ENCODE results near the gene C17orf107. TPM values are rescaled to one million over a fixed set of nuclear protein-coding genes. Genes with fewer than 3 reads are reported as not detected.

The C17orf107 gene
- polyA plus RNA-seq, 1 of the 3 experiments (the other 2 are of a cell fraction) = 0.44 TPM

DNA sequence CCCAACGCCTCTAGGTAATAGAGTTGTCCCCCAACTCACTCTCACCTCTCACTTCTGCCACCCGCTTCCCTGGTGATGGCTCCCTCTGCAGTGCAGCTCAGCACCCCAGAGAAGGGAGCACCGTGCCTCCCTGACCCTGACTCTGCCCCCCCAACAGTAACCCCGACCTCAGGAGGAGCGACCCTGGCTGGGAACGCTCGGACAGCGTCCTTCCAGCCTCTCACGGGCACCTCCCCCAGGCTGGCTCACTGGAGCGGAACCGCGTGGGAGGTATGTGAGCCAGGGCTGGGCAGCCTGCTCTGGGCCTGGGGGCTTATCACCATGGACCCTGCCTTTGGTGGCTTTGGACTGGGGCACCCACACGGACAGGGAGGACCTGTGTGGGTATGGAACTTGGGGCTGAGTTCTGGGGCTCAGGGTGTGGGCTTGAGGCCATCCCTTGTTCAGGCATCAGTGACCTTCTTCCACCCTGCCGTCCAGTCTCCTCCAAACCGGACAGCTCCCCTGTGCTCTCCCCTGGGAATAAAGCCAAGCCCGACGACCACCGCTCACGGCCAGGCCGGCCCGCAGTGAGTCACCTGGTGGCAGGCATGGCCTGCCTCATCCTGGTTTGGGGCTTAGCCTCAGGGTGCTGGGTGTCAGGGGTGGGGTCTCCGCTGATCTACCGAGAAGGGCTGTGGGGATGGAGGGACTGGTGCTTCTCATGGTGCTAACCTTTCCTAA lies 6.7 kb upstream of the C17orf107 start:
- Histone ChIP-seq H3K4me1 (ENCODE audit: control insufficient read depth in 1 of 2, insufficient read depth in 2 of 2, low read depth in 1 of 2, low read length in 1 of 2) (no peaks in the 10 kb centered on the region), H3K79me2 (ENCODE audit: insufficient read depth) (no peaks in the 10 kb centered on the region), H2AFZ (ENCODE audit: low read depth) (no peak overlapping the region), H4K20me1 (ENCODE audit: insufficient read depth) (no peaks in the 10 kb centered on the region), H3K27ac (ENCODE audit: low read depth in 2 of 2, low read length in 1 of 2) (no peak overlapping the region), H3K27me3 (ENCODE audit: insufficient read depth) (no peaks in the 10 kb centered on the region), H3K4me3 (ENCODE audit: low read depth in 2 of 2, low read length in 1 of 2) (no peak overlapping the region), H3K9me2 (no peaks in the 10 kb centered on the region), H3K4me2 (no peak overlapping the region), H3K36me3 (replicated peaks in 1 of 2; ENCODE audit: control insufficient read depth in 1 of 2, insufficient read depth in 2 of 2, low read length in 1 of 2) (peaks cover 4 to 56% of the 10 kb centered on the region in 2 experiments), H3F3A (replicated peaks; ENCODE audit: insufficient read depth) (peaks cover 3% of the 10 kb centered on the region), H3K9ac (no peak overlapping the region), H3K9me3 (no peaks in the 10 kb centered on the region)
- 93% methylated on average over 13 of the region's 23 CpGs for WGBS (ENCODE audit: low lambda C conversion rate)
- DNase-seq = no peak
- TF ChIP-seq CHD2 (IDR thresholded peaks at IDR 0.05; ENCODE audit: low read length, partially characterized antibody) (no peak), GATA2 (CRISPR knock-in tag; IDR thresholded peaks at IDR 0.05) (no peak), EZH2phosphoT487 (IDR thresholded peaks at IDR 0.05; ENCODE audit: borderline replicate concordance, low read depth) (no peak), TEAD4 (IDR thresholded peaks at IDR 0.05; ENCODE audit: borderline replicate concordance, insufficient read depth) (no peak), SMC3 (IDR thresholded peaks at IDR 0.05; ENCODE audit: low read depth, low read length) (no peak), RFX5 (IDR thresholded peaks at IDR 0.05; ENCODE audit: low read length) (no peak), RAD21 (IDR thresholded peaks at IDR 0.05; ENCODE audit: low read length) (no peak), FOXJ3 (CRISPR knock-in tag; IDR thresholded peaks at IDR 0.05) (no peak), FOXM1 (IDR thresholded peaks at IDR 0.05; ENCODE audit: low read depth) (no peak)
- CTCF ChIA-PET = interaction anchor here (2.0 to 16.4 kb wide), 3 partner anchors 8 to 107 kb away, joined by 4 to 235 read pairs (median 45); partner anchors contain the start of genes C17orf107, CHRNE, GLTPD2 and VMO1
- POLR2A ChIA-PET = no interaction called here

DNA sequence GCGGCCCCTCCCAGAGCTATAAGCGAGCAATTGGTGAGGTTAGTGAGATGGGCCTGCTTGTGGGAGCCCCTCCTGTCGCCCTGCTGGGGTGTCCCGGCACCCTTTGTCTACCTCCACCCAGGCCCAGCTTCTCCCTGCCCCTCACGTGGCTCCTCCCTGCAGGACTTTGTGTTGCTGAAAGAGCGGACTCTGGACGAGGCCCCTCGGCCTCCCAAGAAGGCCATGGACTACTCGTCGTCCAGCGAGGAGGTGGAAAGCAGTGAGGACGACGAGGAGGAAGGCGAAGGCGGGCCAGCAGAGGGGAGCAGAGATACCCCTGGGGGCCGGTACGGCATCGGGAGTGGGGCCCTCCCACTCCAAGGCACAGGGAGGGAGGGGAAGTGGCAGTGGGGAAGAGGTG lies 6.1 kb upstream of the C17orf107 start:
- H3K27ac ChIP-seq (ENCODE audit: low read depth in 2 of 2, low read length in 1 of 2) = no peak overlapping the region
- no peak overlapping the region for H2AFZ ChIP-seq (ENCODE audit: low read depth)
- no peaks in the 10 kb centered on the region for H3K4me1 ChIP-seq (ENCODE audit: control insufficient read depth in 1 of 2, insufficient read depth in 2 of 2, low read depth in 1 of 2, low read length in 1 of 2)
- H3K4me3 ChIP-seq (ENCODE audit: low read depth in 2 of 2, low read length in 1 of 2) = no peak overlapping the region
- no peaks in the 10 kb centered on the region for H3K27me3 ChIP-seq (ENCODE audit: insufficient read depth)
- DNase-seq = no peak
- H3F3A ChIP-seq (replicated peaks; ENCODE audit: insufficient read depth) = peaks cover under 1% of the 10 kb centered on the region
- no peak overlapping the region for H3K4me2 ChIP-seq
- peaks cover under 1 to 56% of the 10 kb centered on the region in 2 experiments for H3K36me3 ChIP-seq (replicated peaks in 1 of 2; ENCODE audit: control insufficient read depth in 1 of 2, insufficient read depth in 2 of 2, low read length in 1 of 2)
- no peaks in the 10 kb centered on the region for H3K9me2 ChIP-seq
- WGBS (ENCODE audit: low lambda C conversion rate) = 94% methylated on average over 18 of the region's 18 CpGs
- no peaks in the 10 kb centered on the region for H3K79me2 ChIP-seq (ENCODE audit: insufficient read depth)
- ChIA-PET CTCF (interaction anchor here (2.0 to 16.4 kb wide), 2 partner anchors 11 to 107 kb away, joined by 4 to 235 read pairs; partner anchors contain the start of genes GLTPD2 and VMO1), POLR2A (no interaction called here)
- no peaks in the 10 kb centered on the region for H4K20me1 ChIP-seq (ENCODE audit: insufficient read depth)
- H3K9ac ChIP-seq = no peak overlapping the region
- no peaks in the 10 kb centered on the region for H3K9me3 ChIP-seq
- TF ChIP-seq, protein P1, sequence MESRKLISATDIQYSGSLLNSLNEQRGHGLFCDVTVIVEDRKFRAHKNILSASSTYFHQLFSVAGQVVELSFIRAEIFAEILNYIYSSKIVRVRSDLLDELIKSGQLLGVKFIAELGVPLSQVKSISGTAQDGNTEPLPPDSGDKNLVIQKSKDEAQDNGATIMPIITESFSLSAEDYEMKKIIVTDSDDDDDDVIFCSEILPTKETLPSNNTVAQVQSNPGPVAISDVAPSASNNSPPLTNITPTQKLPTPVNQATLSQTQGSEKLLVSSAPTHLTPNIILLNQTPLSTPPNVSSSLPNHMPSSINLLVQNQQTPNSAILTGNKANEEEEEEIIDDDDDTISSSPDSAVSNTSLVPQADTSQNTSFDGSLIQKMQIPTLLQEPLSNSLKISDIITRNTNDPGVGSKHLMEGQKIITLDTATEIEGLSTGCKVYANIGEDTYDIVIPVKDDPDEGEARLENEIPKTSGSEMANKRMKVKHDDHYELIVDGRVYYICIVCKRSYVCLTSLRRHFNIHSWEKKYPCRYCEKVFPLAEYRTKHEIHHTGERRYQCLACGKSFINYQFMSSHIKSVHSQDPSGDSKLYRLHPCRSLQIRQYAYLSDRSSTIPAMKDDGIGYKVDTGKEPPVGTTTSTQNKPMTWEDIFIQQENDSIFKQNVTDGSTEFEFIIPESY (IDR thresholded peaks at IDR 0.05; ENCODE audit: borderline replicate concordance, low read depth) = no peak
- TF ChIP-seq FOXJ3 (CRISPR knock-in tag; IDR thresholded peaks at IDR 0.05) (no peak), SMC3 (IDR thresholded peaks at IDR 0.05; ENCODE audit: low read depth, low read length) (no peak), NFIC (IDR thresholded peaks at IDR 0.05; ENCODE audit: borderline replicate concordance) (no peak), FOXM1 (IDR thresholded peaks at IDR 0.05; ENCODE audit: low read depth) (no peak), CHD2 (IDR thresholded peaks at IDR 0.05; ENCODE audit: low read length, partially characterized antibody) (no peak), TAF1 (IDR thresholded peaks at IDR 0.05; ENCODE audit: borderline replicate concordance, low read depth, low read length) (no peak), NRF1 (IDR thresholded peaks at IDR 0.05; ENCODE audit: low read depth, low read length) (no peak), ELF1 (IDR thresholded peaks at IDR 0.05) (no peak), RCOR1 (IDR thresholded peaks at IDR 0.05; ENCODE audit: low read length) (no peak), SIN3A (IDR thresholded peaks at IDR 0.05; ENCODE audit: borderline replicate concordance, low read depth, low read length) (no peak), YY1 (IDR thresholded peaks at IDR 0.05; ENCODE audit: low read depth) (no peak)
- TF ChIP-seq, protein P2, sequence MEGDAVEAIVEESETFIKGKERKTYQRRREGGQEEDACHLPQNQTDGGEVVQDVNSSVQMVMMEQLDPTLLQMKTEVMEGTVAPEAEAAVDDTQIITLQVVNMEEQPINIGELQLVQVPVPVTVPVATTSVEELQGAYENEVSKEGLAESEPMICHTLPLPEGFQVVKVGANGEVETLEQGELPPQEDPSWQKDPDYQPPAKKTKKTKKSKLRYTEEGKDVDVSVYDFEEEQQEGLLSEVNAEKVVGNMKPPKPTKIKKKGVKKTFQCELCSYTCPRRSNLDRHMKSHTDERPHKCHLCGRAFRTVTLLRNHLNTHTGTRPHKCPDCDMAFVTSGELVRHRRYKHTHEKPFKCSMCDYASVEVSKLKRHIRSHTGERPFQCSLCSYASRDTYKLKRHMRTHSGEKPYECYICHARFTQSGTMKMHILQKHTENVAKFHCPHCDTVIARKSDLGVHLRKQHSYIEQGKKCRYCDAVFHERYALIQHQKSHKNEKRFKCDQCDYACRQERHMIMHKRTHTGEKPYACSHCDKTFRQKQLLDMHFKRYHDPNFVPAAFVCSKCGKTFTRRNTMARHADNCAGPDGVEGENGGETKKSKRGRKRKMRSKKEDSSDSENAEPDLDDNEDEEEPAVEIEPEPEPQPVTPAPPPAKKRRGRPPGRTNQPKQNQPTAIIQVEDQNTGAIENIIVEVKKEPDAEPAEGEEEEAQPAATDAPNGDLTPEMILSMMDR (IDR thresholded peaks at IDR 0.05) = no peak
- TF ChIP-seq, protein P3, sequence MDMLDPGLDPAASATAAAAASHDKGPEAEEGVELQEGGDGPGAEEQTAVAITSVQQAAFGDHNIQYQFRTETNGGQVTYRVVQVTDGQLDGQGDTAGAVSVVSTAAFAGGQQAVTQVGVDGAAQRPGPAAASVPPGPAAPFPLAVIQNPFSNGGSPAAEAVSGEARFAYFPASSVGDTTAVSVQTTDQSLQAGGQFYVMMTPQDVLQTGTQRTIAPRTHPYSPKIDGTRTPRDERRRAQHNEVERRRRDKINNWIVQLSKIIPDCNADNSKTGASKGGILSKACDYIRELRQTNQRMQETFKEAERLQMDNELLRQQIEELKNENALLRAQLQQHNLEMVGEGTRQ (IDR thresholded peaks at IDR 0.05; ENCODE audit: borderline replicate concordance, low read depth, low read length) = no peak
- TF ChIP-seq, protein P4, sequence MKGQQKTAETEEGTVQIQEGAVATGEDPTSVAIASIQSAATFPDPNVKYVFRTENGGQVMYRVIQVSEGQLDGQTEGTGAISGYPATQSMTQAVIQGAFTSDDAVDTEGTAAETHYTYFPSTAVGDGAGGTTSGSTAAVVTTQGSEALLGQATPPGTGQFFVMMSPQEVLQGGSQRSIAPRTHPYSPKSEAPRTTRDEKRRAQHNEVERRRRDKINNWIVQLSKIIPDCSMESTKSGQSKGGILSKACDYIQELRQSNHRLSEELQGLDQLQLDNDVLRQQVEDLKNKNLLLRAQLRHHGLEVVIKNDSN (IDR thresholded peaks at IDR 0.05; ENCODE audit: borderline replicate concordance, low read depth) = no peak
